ENCODE results near the gene TLR4.

TLR4 gene

GRCh38 chr9:117704024-117704575 is at the start of gene TLR4:
Gene TLR4, plus strand, starts transcription at chr9:117704403. Its CDS starts 70 bp downstream, at chr9:117704473.
- peak within 1 kb of the TSS; percentile 29 to 66 for H3K4me3 ChIP-seq (ENCODE audit: low read length in 2 of 2)
- peak within 1 kb of the TSS; percentile 6 for H3K27ac ChIP-seq (ENCODE audit: low read length)
- H3K27me3 ChIP-seq (ENCODE audit: control insufficient read depth in 1 of 2, insufficient read depth in 2 of 2, low read length in 2 of 2), result no peaks in the 10 kb centered on the region
- no peaks in the 10 kb centered on the region for H3K4me1 ChIP-seq (ENCODE audit: control insufficient read depth, insufficient read depth, low read length)
- H3K9ac ChIP-seq (ENCODE audit: low read length in 2 of 2), result peak within 1 kb of the TSS in 1 of 2 donors; percentile 26
- H3K36me3 ChIP-seq (ENCODE audit: control insufficient read depth in 2 of 2, insufficient read depth in 2 of 2, low read length in 2 of 2), result no peaks in the 10 kb centered on the region
- H3K9me3 ChIP-seq (ENCODE audit: control insufficient read depth in 2 of 2, low read length in 2 of 2), result no peaks in the 10 kb centered on the region

- H3K27me3 ChIP-seq (ENCODE audit: control insufficient read depth in 1 of 2, insufficient read depth in 2 of 2, low read length in 2 of 2), result no peaks in the 10 kb centered on the region
- no peaks in the 10 kb centered on the region for H3K4me1 ChIP-seq (ENCODE audit: control insufficient read depth, insufficient read depth, low read length)
- no peak overlapping the region for H3K9ac ChIP-seq (ENCODE audit: low read length in 2 of 2)
- H3K27ac ChIP-seq (ENCODE audit: low read length), result no peak overlapping the region
- H3K4me3 ChIP-seq (ENCODE audit: low read length in 2 of 2), result no peak overlapping the region
- H3K36me3 ChIP-seq (ENCODE audit: control insufficient read depth in 2 of 2, insufficient read depth in 2 of 2, low read length in 2 of 2), result no peaks in the 10 kb centered on the region
- no peaks in the 10 kb centered on the region for H3K9me3 ChIP-seq (ENCODE audit: control insufficient read depth in 2 of 2, low read length in 2 of 2)
These were observed 48.2 kb upstream of the TLR4 start for GRCh38 chr9:117656002-117656401.

- no peaks in the 10 kb centered on the region for H3K36me3 ChIP-seq (ENCODE audit: control insufficient read depth in 2 of 2, insufficient read depth in 2 of 2, low read length in 2 of 2)
- no peaks in the 10 kb centered on the region for H3K9me3 ChIP-seq (ENCODE audit: control insufficient read depth in 2 of 2, low read length in 2 of 2)
- H3K9ac ChIP-seq (ENCODE audit: low read length in 2 of 2), result no peak overlapping the region
- no peak overlapping the region for H3K4me3 ChIP-seq (ENCODE audit: low read length in 2 of 2)
- H3K4me1 ChIP-seq (ENCODE audit: control insufficient read depth, insufficient read depth, low read length), result no peaks in the 10 kb centered on the region
- no peak overlapping the region for H3K27ac ChIP-seq (ENCODE audit: low read length)
- H3K27me3 ChIP-seq (ENCODE audit: control insufficient read depth in 1 of 2, insufficient read depth in 2 of 2, low read length in 2 of 2), result peaks cover 0 to 2% of the 10 kb centered on the region in 2 donors
These were observed 41.6 kb upstream of the TLR4 start for GRCh38 chr9:117662651-117663050.

- Histone ChIP-seq H3K4me3 (ENCODE audit: low read length in 2 of 2) (no peak overlapping the region), H3K9me3 (ENCODE audit: control insufficient read depth in 2 of 2, low read length in 2 of 2) (no peaks in the 10 kb centered on the region), H3K4me1 (ENCODE audit: control insufficient read depth, insufficient read depth, low read length) (no peaks in the 10 kb centered on the region), H3K27ac (ENCODE audit: low read length) (no peak overlapping the region), H3K36me3 (ENCODE audit: control insufficient read depth in 2 of 2, insufficient read depth in 2 of 2, low read length in 2 of 2) (no peaks in the 10 kb centered on the region), H3K9ac (ENCODE audit: low read length in 2 of 2) (no peak overlapping the region), H3K27me3 (ENCODE audit: control insufficient read depth in 1 of 2, insufficient read depth in 2 of 2, low read length in 2 of 2) (peaks cover 0 to 2% of the 10 kb centered on the region in 2 donors)
These were observed 39.8 kb upstream of the TLR4 start for GRCh38 chr9:117664419-117664818.

GRCh38 chr9:117665601-117666385 is 38.4 kb upstream of the TLR4 start:
- no peak overlapping the region for H3K4me3 ChIP-seq (ENCODE audit: low read length in 2 of 2)
- no peaks in the 10 kb centered on the region for H3K4me1 ChIP-seq (ENCODE audit: control insufficient read depth, insufficient read depth, low read length)
- no peaks in the 10 kb centered on the region for H3K36me3 ChIP-seq (ENCODE audit: control insufficient read depth in 2 of 2, insufficient read depth in 2 of 2, low read length in 2 of 2)
- no peak overlapping the region for H3K27ac ChIP-seq (ENCODE audit: low read length)
- no peaks in the 10 kb centered on the region for H3K9me3 ChIP-seq (ENCODE audit: control insufficient read depth in 2 of 2, low read length in 2 of 2)
- peaks cover 0 to 2% of the 10 kb centered on the region in 2 donors for H3K27me3 ChIP-seq (ENCODE audit: control insufficient read depth in 1 of 2, insufficient read depth in 2 of 2, low read length in 2 of 2)
- no peak overlapping the region for H3K9ac ChIP-seq (ENCODE audit: low read length in 2 of 2)

- Histone ChIP-seq H3K36me3 (ENCODE audit: control insufficient read depth in 2 of 2, insufficient read depth in 2 of 2, low read length in 2 of 2) (no peaks in the 10 kb centered on the region), H3K4me1 (ENCODE audit: control insufficient read depth, insufficient read depth, low read length) (no peaks in the 10 kb centered on the region), H3K27ac (ENCODE audit: low read length) (no peak overlapping the region), H3K9ac (ENCODE audit: low read length in 2 of 2) (no peak overlapping the region), H3K4me3 (ENCODE audit: low read length in 2 of 2) (no peak overlapping the region), H3K27me3 (ENCODE audit: control insufficient read depth in 1 of 2, insufficient read depth in 2 of 2, low read length in 2 of 2) (no peaks in the 10 kb centered on the region), H3K9me3 (ENCODE audit: control insufficient read depth in 2 of 2, low read length in 2 of 2) (no peaks in the 10 kb centered on the region)
These were observed 32.7 kb upstream of the TLR4 start for GRCh38 chr9:117671468-117671867.

- Histone ChIP-seq H3K27me3 (ENCODE audit: control insufficient read depth in 1 of 2, insufficient read depth in 2 of 2, low read length in 2 of 2) (no peaks in the 10 kb centered on the region), H3K9ac (ENCODE audit: low read length in 2 of 2) (no peak overlapping the region), H3K9me3 (ENCODE audit: control insufficient read depth in 2 of 2, low read length in 2 of 2) (no peaks in the 10 kb centered on the region), H3K4me1 (ENCODE audit: control insufficient read depth, insufficient read depth, low read length) (no peaks in the 10 kb centered on the region), H3K27ac (ENCODE audit: low read length) (no peak overlapping the region), H3K36me3 (ENCODE audit: control insufficient read depth in 2 of 2, insufficient read depth in 2 of 2, low read length in 2 of 2) (no peaks in the 10 kb centered on the region), H3K4me3 (ENCODE audit: low read length in 2 of 2) (no peak overlapping the region)
These were observed 31.8 kb upstream of the TLR4 start for GRCh38 chr9:117672369-117672768.

GRCh38 chr9:117677572-117677971 is 26.6 kb upstream of the TLR4 start:
- Histone ChIP-seq H3K9ac (ENCODE audit: low read length in 2 of 2) (no peak overlapping the region), H3K9me3 (ENCODE audit: control insufficient read depth in 2 of 2, low read length in 2 of 2) (no peaks in the 10 kb centered on the region), H3K4me1 (ENCODE audit: control insufficient read depth, insufficient read depth, low read length) (no peaks in the 10 kb centered on the region), H3K27ac (ENCODE audit: low read length) (no peak overlapping the region), H3K36me3 (ENCODE audit: control insufficient read depth in 2 of 2, insufficient read depth in 2 of 2, low read length in 2 of 2) (no peaks in the 10 kb centered on the region), H3K27me3 (ENCODE audit: control insufficient read depth in 1 of 2, insufficient read depth in 2 of 2, low read length in 2 of 2) (no peaks in the 10 kb centered on the region), H3K4me3 (ENCODE audit: low read length in 2 of 2) (no peak overlapping the region)

- Histone ChIP-seq H3K4me3 (ENCODE audit: low read length in 2 of 2) (no peak overlapping the region), H3K9ac (ENCODE audit: low read length in 2 of 2) (no peak overlapping the region), H3K27ac (ENCODE audit: low read length) (no peak overlapping the region), H3K4me1 (ENCODE audit: control insufficient read depth, insufficient read depth, low read length) (no peaks in the 10 kb centered on the region), H3K27me3 (ENCODE audit: control insufficient read depth in 1 of 2, insufficient read depth in 2 of 2, low read length in 2 of 2) (no peaks in the 10 kb centered on the region), H3K36me3 (ENCODE audit: control insufficient read depth in 2 of 2, insufficient read depth in 2 of 2, low read length in 2 of 2) (no peaks in the 10 kb centered on the region), H3K9me3 (ENCODE audit: control insufficient read depth in 2 of 2, low read length in 2 of 2) (no peaks in the 10 kb centered on the region)
These were observed 25.3 kb upstream of the TLR4 start for GRCh38 chr9:117678871-117679270.

GRCh38 chr9:117679416-117679815 is 24.8 kb upstream of the TLR4 start:
- Histone ChIP-seq H3K27ac (ENCODE audit: low read length) (no peak overlapping the region), H3K9ac (ENCODE audit: low read length in 2 of 2) (no peak overlapping the region), H3K4me3 (ENCODE audit: low read length in 2 of 2) (no peak overlapping the region)

GRCh38 chr9:117681888-117682287 is 22.3 kb upstream of the TLR4 start:
- Histone ChIP-seq H3K36me3 (ENCODE audit: control insufficient read depth in 2 of 2, insufficient read depth in 2 of 2, low read length in 2 of 2) (no peaks in the 10 kb centered on the region), H3K4me3 (ENCODE audit: low read length in 2 of 2) (no peak overlapping the region), H3K4me1 (ENCODE audit: control insufficient read depth, insufficient read depth, low read length) (no peaks in the 10 kb centered on the region), H3K9ac (ENCODE audit: low read length in 2 of 2) (no peak overlapping the region), H3K27me3 (ENCODE audit: control insufficient read depth in 1 of 2, insufficient read depth in 2 of 2, low read length in 2 of 2) (no peaks in the 10 kb centered on the region), H3K27ac (ENCODE audit: low read length) (no peak overlapping the region), H3K9me3 (ENCODE audit: control insufficient read depth in 2 of 2, low read length in 2 of 2) (no peaks in the 10 kb centered on the region)

More at GRCh38 chr9:117679416-117679815, 24.8 kb upstream of the TLR4 start:
- Histone ChIP-seq H3K36me3 (ENCODE audit: control insufficient read depth in 2 of 2, insufficient read depth in 2 of 2, low read length in 2 of 2) (no peaks in the 10 kb centered on the region), H3K27me3 (ENCODE audit: control insufficient read depth in 1 of 2, insufficient read depth in 2 of 2, low read length in 2 of 2) (no peaks in the 10 kb centered on the region), H3K9me3 (ENCODE audit: control insufficient read depth in 2 of 2, low read length in 2 of 2) (no peaks in the 10 kb centered on the region), H3K4me1 (ENCODE audit: control insufficient read depth, insufficient read depth, low read length) (no peaks in the 10 kb centered on the region)
